GM18868 (cell line): ENCODE data around the gene SLC12A5.
A peak's percentile ranks its signal among the peaks of the same experiment; 100 is the strongest.
"Not testable (repeated sequence)": the region's sequence is repeated elsewhere in the genome, so short reads cannot be mapped to it uniquely, and the experiment has no call there.

Experiments used
- ATAC-seq: cut with Tn5 transposase; IDR thresholded peaks from one replicate; pipeline ENCODE4 v1.9.1; 2021; ENCODE audit warnings: mild to moderate bottlenecking, moderate library complexity; ENCODE audit not compliant: unreplicated experiment

Gene SLC12A5

GRCh38 chr20:46073443-46073842 is 44.4 kb downstream of the SLC12A5 start:
- ATAC-seq: no peak

- no peak for ATAC-seq
Observed at GRCh38 chr20:46074006-46074405, 45.0 kb downstream of the SLC12A5 start.

- ATAC-seq: no peak
Observed at GRCh38 chr20:46076806-46077205, 47.8 kb downstream of the SLC12A5 start.

GRCh38 chr20:46077642-46078305 is 48.8 kb downstream of the SLC12A5 start:
- ATAC-seq: no peak

- ATAC-seq: no peak
Observed at GRCh38 chr20:46078954-46079353, 49.9 kb downstream of the SLC12A5 start.

- ATAC-seq: no peak
Observed at GRCh38 chr20:46081074-46081473, 52.1 kb downstream of the SLC12A5 start.

- no peak for ATAC-seq
Observed at GRCh38 chr20:46083101-46083500, 54.1 kb downstream of the SLC12A5 start.

- no peak for ATAC-seq
Observed at GRCh38 chr20:46083531-46084061, 54.6 kb downstream of the SLC12A5 start.

GRCh38 chr20:46084805-46085178 is 55.8 kb downstream of the SLC12A5 start:
- ATAC-seq: no peak

- ATAC-seq: no peak
Observed at GRCh38 chr20:46085179-46085851, 56.3 kb downstream of the SLC12A5 start.

- no peak for ATAC-seq
Observed at GRCh38 chr20:46087161-46087560, 58.1 kb downstream of the SLC12A5 start.

GRCh38 chr20:46088409-46089166 is 59.6 kb downstream of the SLC12A5 start:
- no peak for ATAC-seq

- peak; percentile 29 for ATAC-seq
Observed at GRCh38 chr20:46089167-46089416, 60.1 kb downstream of the SLC12A5 start.

- ATAC-seq: peak; percentile 80
Observed at GRCh38 chr20:46089417-46090388, 60.7 kb downstream of the SLC12A5 start, which contains the start of gene NCOA5. Gene NCOA5, minus strand, starts transcription at chr20:46089962. Its CDS starts 10,538 bp downstream, at chr20:46079424.

GRCh38 chr20:46091622-46092535 is 62.9 kb downstream of the SLC12A5 start:
- not testable (repeated sequence) for ATAC-seq

GRCh38 chr20:46093531-46093930 is 64.5 kb downstream of the SLC12A5 start:
- no peak for ATAC-seq

- no peak for ATAC-seq
Observed at GRCh38 chr20:46099491-46100287, 70.7 kb downstream of the SLC12A5 start.

- not testable (repeated sequence) for ATAC-seq
Observed at GRCh38 chr20:46100444-46100843, 71.4 kb downstream of the SLC12A5 start.

- no peak for ATAC-seq
Observed at GRCh38 chr20:46100988-46101387, 72.0 kb downstream of the SLC12A5 start.
